SH-SY5Y (cell line): Measurements from ENCODE around the gene FBXO10.

ENCODE experiments used
- GATA2 ChIP-seq: IDR thresholded peaks from 2 replicates; pipeline ENCODE4 v1.6.1; 2011; ENCODE audit warnings: mild to moderate bottlenecking, low read depth, low read length
- GATA3 ChIP-seq: IDR thresholded peaks from 2 replicates; pipeline ENCODE4 v1.6.1; 2011; ENCODE audit warnings: low read depth, mild to moderate bottlenecking, low read length, moderate library complexity

- no peak for TF ChIP-seq GATA2
- no peak for TF ChIP-seq GATA3
These were observed 78.9 kb downstream of the FBXO10 start for GRCh38 chr9:37497320-37497719.
